Measurements from ENCODE around the gene C1orf87.

Gene C1orf87

GRCh38 chr1:60102267-60103061 lies 28.9 kb upstream of the C1orf87 start:
- H3K79me2 ChIP-seq (ENCODE audit: insufficient read depth, low read depth): no peaks in the 10 kb centered on the region
- H2AFZ ChIP-seq (ENCODE audit: low read depth): no peak overlapping the region
- no peak overlapping the region for H3K4me3 ChIP-seq (IDR thresholded peaks at IDR 0.05; ENCODE audit: insufficient read depth, low read depth, low read length)
- H3K27me3 ChIP-seq (ENCODE audit: insufficient read depth, low read depth): no peaks in the 10 kb centered on the region
- H3K4me2 ChIP-seq: no peak overlapping the region
- H3K9ac ChIP-seq: no peak overlapping the region
- no peaks in the 10 kb centered on the region for H3K36me3 ChIP-seq (ENCODE audit: insufficient read depth)
- no peaks in the 10 kb centered on the region for H4K20me1 ChIP-seq (ENCODE audit: insufficient read depth)
- no peak for TF ChIP-seq CTCF (conservative IDR thresholded peaks at IDR 0.05; ENCODE audit: low read depth, low read length)
- no peaks in the 10 kb centered on the region for H3K4me1 ChIP-seq (ENCODE audit: low read depth, poor library complexity, severe bottlenecking)
- no peak overlapping the region for H3K27ac ChIP-seq

GRCh38 chr1:60101516-60101915 lies 27.9 kb upstream of the C1orf87 start:
- Histone ChIP-seq H4K20me1 (ENCODE audit: insufficient read depth) (no peaks in the 10 kb centered on the region), H3K9ac (no peak overlapping the region), H3K27ac (no peak overlapping the region), H3K36me3 (ENCODE audit: insufficient read depth) (no peaks in the 10 kb centered on the region), H3K79me2 (ENCODE audit: insufficient read depth, low read depth) (no peaks in the 10 kb centered on the region), H2AFZ (ENCODE audit: low read depth) (no peak overlapping the region), H3K27me3 (ENCODE audit: insufficient read depth, low read depth) (no peaks in the 10 kb centered on the region), H3K4me3 (IDR thresholded peaks at IDR 0.05; ENCODE audit: insufficient read depth, low read depth, low read length) (no peak overlapping the region), H3K4me2 (no peak overlapping the region), H3K4me1 (ENCODE audit: low read depth, poor library complexity, severe bottlenecking) (no peaks in the 10 kb centered on the region)
- no peak for TF ChIP-seq CTCF (conservative IDR thresholded peaks at IDR 0.05; ENCODE audit: low read depth, low read length)

- TF ChIP-seq CTCF (conservative IDR thresholded peaks at IDR 0.05; ENCODE audit: low read depth, low read length): no peak
- no peak overlapping the region for H3K27ac ChIP-seq
Observed at GRCh38 chr1:60091195-60091715, 17.7 kb upstream of the C1orf87 start.

GRCh38 chr1:60090655-60091054 lies 17.1 kb upstream of the C1orf87 start:
- Histone ChIP-seq H3K36me3 (ENCODE audit: insufficient read depth) (no peaks in the 10 kb centered on the region), H3K27ac (no peak overlapping the region), H3K4me3 (IDR thresholded peaks at IDR 0.05; ENCODE audit: insufficient read depth, low read depth, low read length) (no peak overlapping the region), H4K20me1 (ENCODE audit: insufficient read depth) (no peaks in the 10 kb centered on the region), H3K4me2 (no peak overlapping the region), H3K4me1 (ENCODE audit: low read depth, poor library complexity, severe bottlenecking) (no peaks in the 10 kb centered on the region), H2AFZ (ENCODE audit: low read depth) (no peak overlapping the region), H3K79me2 (ENCODE audit: insufficient read depth, low read depth) (no peaks in the 10 kb centered on the region), H3K27me3 (ENCODE audit: insufficient read depth, low read depth) (no peaks in the 10 kb centered on the region), H3K9ac (no peak overlapping the region)
- TF ChIP-seq CTCF (conservative IDR thresholded peaks at IDR 0.05; ENCODE audit: low read depth, low read length): no peak

More at GRCh38 chr1:60091195-60091715, 17.7 kb upstream of the C1orf87 start:
- Histone ChIP-seq H3K79me2 (ENCODE audit: insufficient read depth, low read depth) (no peaks in the 10 kb centered on the region), H3K27me3 (ENCODE audit: insufficient read depth, low read depth) (no peaks in the 10 kb centered on the region), H3K9ac (no peak overlapping the region), H3K4me2 (no peak overlapping the region), H2AFZ (ENCODE audit: low read depth) (no peak overlapping the region), H4K20me1 (ENCODE audit: insufficient read depth) (no peaks in the 10 kb centered on the region), H3K4me3 (IDR thresholded peaks at IDR 0.05; ENCODE audit: insufficient read depth, low read depth, low read length) (no peak overlapping the region), H3K36me3 (ENCODE audit: insufficient read depth) (no peaks in the 10 kb centered on the region), H3K4me1 (ENCODE audit: low read depth, poor library complexity, severe bottlenecking) (no peaks in the 10 kb centered on the region)
